BJ (cell line): ENCODE data around the gene SH3RF3. TPM values are rescaled to one million over a fixed set of nuclear protein-coding genes. Genes with fewer than 3 reads are reported as not detected.

Experiments used
- CTCF ChIA-PET: fragments of 350-600 bp; formaldehyde crosslinking; extraction: SDS; loops from one replicate; lab custom pipeline; 2021; ENCODE audit warnings: antibody characterized with exemption, inconsistent platforms; lab: Yijun Ruan, JAX
- POLR2A ChIA-PET: fragments of 300-600 bp; sonication (Branson Sonifier 250); formaldehyde crosslinking; extraction: SDS; loops from one replicate; lab custom pipeline; 2021; ENCODE audit warnings: antibody characterized with exemption; lab: Charles Lee
- DNase-seq: peaks from one replicate; pipeline ENCODE4 v3.0.0-alpha.2; 2011; ENCODE audit warnings: low read depth
- H3K27me3 ChIP-seq: 2 replicates; pipeline ENCODE4 v1.6.0; 2011; ENCODE audit warnings: low read length; ENCODE audit not compliant: control insufficient read depth, insufficient read depth
- H3K36me3 ChIP-seq: 2 replicates; pipeline ENCODE4 v1.5.1; 2011; ENCODE audit warnings: low read length; ENCODE audit not compliant: control insufficient read depth, insufficient read depth
- H3K4me3 ChIP-seq: 2 replicates; pipeline ENCODE4 v1.5.1; 2011; ENCODE audit warnings: low read depth, mild to moderate bottlenecking, control low read depth, low read length
- polyA plus RNA-seq: library from polyadenylated mRNA; depleted of rRNA; stranded (reverse); fragments of >200 nt; gene quantifications from 2 replicates; pipeline ENCODE4 v1.2.3, GENCODE V29; 2011
- TF ChIP-seq, protein P1 (sequence below): IDR thresholded peaks from 2 replicates; pipeline ENCODE4 v1.5.1; 2011; ENCODE audit warnings: low read depth, mild to moderate bottlenecking, control low read depth, inconsistent platforms, low read length, moderate library complexity; ENCODE audit not compliant: insufficient read depth

SH3RF3 gene
- polyA plus RNA-seq, 1 experiment: 3.6 TPM

DNA sequence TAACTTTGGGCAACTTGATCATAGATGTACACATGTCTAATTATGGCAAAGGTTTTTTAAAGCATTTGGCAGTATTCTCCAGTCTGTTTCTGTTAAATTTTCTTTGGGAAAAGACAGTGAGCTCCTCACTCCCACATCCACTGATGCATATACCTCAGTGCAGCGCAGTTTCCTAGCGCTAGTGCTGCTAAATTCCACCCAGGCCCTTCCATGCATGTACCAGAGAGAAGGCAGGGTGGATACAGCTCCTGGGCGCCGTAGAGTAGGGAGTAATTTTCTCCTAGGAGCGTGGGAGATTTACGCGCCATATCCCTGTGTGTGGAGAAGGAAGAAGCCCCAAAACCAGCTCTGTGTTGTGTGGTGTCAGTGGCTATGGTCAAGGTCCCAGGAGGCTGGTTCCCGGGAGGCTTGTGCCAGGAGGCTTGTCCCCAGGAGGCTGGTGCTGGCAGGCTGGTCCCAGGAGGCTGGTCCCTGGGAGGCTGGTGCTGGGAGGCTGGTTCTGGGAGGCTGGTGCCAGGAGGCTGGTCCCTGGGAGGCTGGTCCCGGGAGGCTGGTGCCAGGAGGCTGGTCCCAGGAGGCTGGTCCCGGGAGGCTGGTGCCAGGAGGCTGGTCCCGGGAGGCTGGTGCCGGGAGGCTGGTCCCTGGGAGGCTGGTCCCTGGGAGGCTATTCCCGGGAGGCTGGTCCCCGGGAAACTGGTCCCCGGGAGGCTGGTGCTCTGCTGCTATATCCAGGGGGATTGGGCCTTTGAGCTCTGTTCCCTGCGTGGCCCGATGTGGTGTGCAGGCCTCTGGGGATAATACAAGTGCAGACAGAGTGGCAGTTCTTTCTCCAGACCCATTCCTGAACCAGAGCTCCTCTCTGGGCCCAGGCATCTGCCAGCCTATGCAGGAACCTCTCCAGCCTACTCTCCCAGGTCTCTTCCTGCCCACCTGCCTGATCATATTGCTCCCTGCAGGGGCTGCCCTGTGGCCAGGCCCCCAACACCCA is 323.6 kb downstream of the SH3RF3 start:
- CTCF ChIA-PET: no interaction called here
- POLR2A ChIA-PET: no interaction called here

DNA sequence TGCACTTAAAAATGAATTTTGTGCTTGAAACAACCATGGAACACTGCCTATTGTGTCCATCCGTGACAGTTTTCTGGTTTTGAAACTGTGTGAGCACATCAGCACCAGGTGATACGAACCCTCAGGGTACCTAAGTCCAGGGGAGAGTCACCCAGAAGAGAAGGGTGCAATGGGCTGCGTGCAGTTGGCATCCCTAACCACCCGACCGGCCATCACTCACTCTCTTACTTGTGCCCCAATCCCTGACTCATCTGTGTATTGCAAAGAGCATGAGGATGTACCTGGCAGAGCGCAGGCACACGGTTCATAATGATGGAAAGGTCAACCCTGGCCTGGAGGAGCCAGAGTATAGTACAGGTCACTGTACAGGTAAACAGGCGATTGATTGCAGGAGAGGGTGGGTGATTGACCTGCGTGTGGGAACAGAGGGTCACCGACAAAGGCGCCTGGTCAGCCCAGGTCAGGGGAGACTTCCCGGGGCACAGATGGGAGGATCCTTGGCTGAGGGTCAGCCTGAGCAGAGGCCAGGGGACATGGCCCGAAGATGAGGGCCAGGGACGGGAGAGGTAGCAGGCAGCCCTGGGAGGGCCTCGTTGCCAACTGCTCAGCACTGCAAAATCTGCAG is 324.5 kb downstream of the SH3RF3 start:
- POLR2A ChIA-PET: no interaction called here
- Histone ChIP-seq H3K27me3 (no peaks in the 10 kb centered on the region), H3K4me3 (no peak overlapping the region), H3K36me3 (peaks cover 10% of the 10 kb centered on the region; the same call in 1 of the 2 replicates)
- TF ChIP-seq, protein P1, sequence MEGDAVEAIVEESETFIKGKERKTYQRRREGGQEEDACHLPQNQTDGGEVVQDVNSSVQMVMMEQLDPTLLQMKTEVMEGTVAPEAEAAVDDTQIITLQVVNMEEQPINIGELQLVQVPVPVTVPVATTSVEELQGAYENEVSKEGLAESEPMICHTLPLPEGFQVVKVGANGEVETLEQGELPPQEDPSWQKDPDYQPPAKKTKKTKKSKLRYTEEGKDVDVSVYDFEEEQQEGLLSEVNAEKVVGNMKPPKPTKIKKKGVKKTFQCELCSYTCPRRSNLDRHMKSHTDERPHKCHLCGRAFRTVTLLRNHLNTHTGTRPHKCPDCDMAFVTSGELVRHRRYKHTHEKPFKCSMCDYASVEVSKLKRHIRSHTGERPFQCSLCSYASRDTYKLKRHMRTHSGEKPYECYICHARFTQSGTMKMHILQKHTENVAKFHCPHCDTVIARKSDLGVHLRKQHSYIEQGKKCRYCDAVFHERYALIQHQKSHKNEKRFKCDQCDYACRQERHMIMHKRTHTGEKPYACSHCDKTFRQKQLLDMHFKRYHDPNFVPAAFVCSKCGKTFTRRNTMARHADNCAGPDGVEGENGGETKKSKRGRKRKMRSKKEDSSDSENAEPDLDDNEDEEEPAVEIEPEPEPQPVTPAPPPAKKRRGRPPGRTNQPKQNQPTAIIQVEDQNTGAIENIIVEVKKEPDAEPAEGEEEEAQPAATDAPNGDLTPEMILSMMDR: no peak
- CTCF ChIA-PET: no interaction called here
- no peak for DNase-seq

More for the DNA sequence above, 323.6 kb downstream of the SH3RF3 start:
- Histone ChIP-seq H3K4me3 (no peak overlapping the region), H3K27me3 (no peaks in the 10 kb centered on the region), H3K36me3 (peaks cover 10% of the 10 kb centered on the region; the same call in 1 of the 2 replicates)
- TF ChIP-seq, protein P1: no peak
- no peak for DNase-seq

DNA sequence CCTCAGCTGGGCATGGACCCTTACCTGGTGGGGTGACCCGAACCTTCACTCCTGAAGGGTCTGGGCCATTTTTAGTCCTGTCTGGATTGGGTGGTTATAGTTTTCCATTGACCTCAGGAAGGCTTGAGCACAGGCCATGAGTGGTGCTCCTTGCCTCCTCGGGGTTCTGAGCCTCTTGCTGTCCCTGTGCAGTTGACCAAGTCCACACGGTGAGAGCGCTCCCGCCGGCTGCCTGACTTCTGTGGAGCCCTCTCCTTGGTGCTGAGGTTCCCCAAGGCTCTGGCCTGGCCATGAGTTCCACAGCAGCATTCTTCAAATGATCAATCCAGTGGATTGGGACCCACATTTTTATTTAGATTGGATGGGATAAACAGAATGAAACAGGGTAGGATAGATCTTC is 325.3 kb downstream of the SH3RF3 start:
- DNase-seq: no peak
- no peak overlapping the region for H3K4me3 ChIP-seq
- peaks cover 7% of the 10 kb centered on the region; the same call in 1 of the 2 replicates for H3K36me3 ChIP-seq
- H3K27me3 ChIP-seq: no peaks in the 10 kb centered on the region
- ChIA-PET POLR2A (no interaction called here), CTCF (no interaction called here)
- TF ChIP-seq, protein P1: no peak

DNA sequence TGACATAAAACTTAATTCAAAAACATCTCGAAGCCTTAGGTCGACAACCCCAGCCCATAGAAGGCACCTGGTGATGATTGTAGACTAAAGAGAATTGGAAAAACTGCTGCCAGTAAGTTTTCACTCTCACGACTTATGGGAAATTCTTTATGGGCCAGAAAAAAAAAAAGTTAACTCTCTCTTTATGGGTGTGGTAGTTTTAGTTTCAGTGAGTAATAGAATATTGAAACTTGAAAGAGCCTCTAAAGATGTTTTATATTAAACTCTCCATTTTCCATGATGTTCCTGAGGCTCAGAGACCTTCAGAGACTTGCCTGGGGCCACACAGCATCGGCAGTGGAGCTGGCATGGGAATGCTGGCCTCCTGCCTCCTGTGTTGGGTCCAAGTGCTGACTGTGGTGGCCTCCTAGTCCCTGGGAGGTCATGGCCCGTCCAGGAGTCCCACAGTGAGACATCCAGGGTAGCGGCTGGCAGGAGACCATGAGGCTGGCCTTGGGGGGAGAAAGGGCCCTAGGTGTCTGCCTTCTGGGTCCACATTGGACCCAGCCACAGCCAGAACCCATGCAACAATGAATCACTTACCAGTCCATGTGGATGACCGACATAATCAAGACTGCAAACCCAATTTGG is 325.9 kb downstream of the SH3RF3 start:
- Histone ChIP-seq H3K4me3 (no peak overlapping the region), H3K27me3 (no peaks in the 10 kb centered on the region), H3K36me3 (peaks cover 7% of the 10 kb centered on the region; the same call in 1 of the 2 replicates)
- ChIA-PET CTCF (interaction anchor here (0.7 kb wide), 1 partner anchor 8 kb away, joined by 3 read pairs; no protein-coding TSS in a partner anchor), POLR2A (no interaction called here)
- TF ChIP-seq, protein P1: no peak
- no peak for DNase-seq
